Endothelial cell of umbilical vein (primary cell): ENCODE results near the gene PCED1B. TPM values are rescaled to one million over a fixed set of nuclear protein-coding genes. Genes with fewer than 3 reads are reported as not detected.

ENCODE experiments used
- BruUV-seq: library from RNA; stranded (reverse); fragments of 400-500 nt; replicated peaks from 2 replicates; lab custom pipeline; 2021; lab: Mats Ljungman, UMichigan
- CTCF ChIA-PET: fragments of 300-600, 350-600 bp; sonication (Branson Sonifier 250); formaldehyde crosslinking; loops from one replicate; lab custom pipeline; 2021; ENCODE audit warnings: antibody characterized with exemption, inconsistent platforms; lab: Charles Lee
- POLR2A ChIA-PET: fragments of 300-600, 350-600 bp; sonication (Branson Sonifier 250); formaldehyde crosslinking; loops from one replicate; lab custom pipeline; 2021; ENCODE audit warnings: antibody characterized with exemption, inconsistent platforms; lab: Charles Lee
- DNase-seq: peaks from one replicate; pipeline ENCODE4 v3.0.0-alpha.2; 2011; ENCODE audit warnings: low read depth, low spot score
- FAIRE-seq: peaks from 2 replicates; lab custom pipeline; 2011; peaks lifted over from hg19 to GRCh38; lab: Jason Lieb, UNC
- H2AFZ ChIP-seq: 2 replicates; pipeline ENCODE4 v1.6.0; 2012; ENCODE audit warnings: low read depth, low read length, control low read depth, inconsistent platforms
- H3K27ac ChIP-seq: 2 replicates; pipeline ENCODE4 v1.5.1; 2011; ENCODE audit warnings: low read depth, mild to moderate bottlenecking, control low read depth, low read length, moderate library complexity; ENCODE audit not compliant: insufficient read depth
- H3K27me3 ChIP-seq, 2 experiments: 2 replicates each; pipeline versions ENCODE4 v1.6.0 to v1.6.1; 2011; ENCODE audit warnings: low read length in 2 of 2, mixed read lengths in 1 of 2; ENCODE audit not compliant: control insufficient read depth in 2 of 2, insufficient read depth in 2 of 2
- H3K36me3 ChIP-seq, 2 experiments: 2 replicates in 1 of 2; 3 replicates in 1 of 2; pipeline ENCODE4 v1.5.1; 2011; ENCODE audit warnings: low read length in 2 of 2, mild to moderate bottlenecking in 1 of 2, moderate library complexity in 1 of 2; ENCODE audit not compliant: control insufficient read depth in 2 of 2, insufficient read depth in 2 of 2; ENCODE audit errors: extremely low read depth in 1 of 2
- H3K4me1 ChIP-seq: 3 replicates; pipeline ENCODE4 v1.5.1; 2011; ENCODE audit warnings: mild to moderate bottlenecking, low read length; ENCODE audit not compliant: control insufficient read depth, insufficient read depth; ENCODE audit errors: extremely low read depth
- H3K4me2 ChIP-seq: 2 replicates; pipeline ENCODE4 v1.6.1; 2011; ENCODE audit warnings: low read length, control low read depth, mixed read lengths; ENCODE audit not compliant: insufficient read depth
- H3K4me3 ChIP-seq, 3 experiments: fragments of 200-600 bp in 1 of 3; sonication (generic), shearing (Covaris generic) in 1 of 3; replicated peaks in 1 of 3; 2 replicates each; pipeline ENCODE4 v1.5.1; 2011 to 2016; ENCODE audit warnings: control low read depth in 3 of 3, low read length in 3 of 3, mild to moderate bottlenecking in 2 of 3, inconsistent platforms in 1 of 3, low read depth in 1 of 3, moderate library complexity in 1 of 3; ENCODE audit not compliant: insufficient read depth in 1 of 3
- H3K79me2 ChIP-seq: 2 replicates; pipeline ENCODE4 v1.6.0; 2012; ENCODE audit warnings: low read length, inconsistent platforms; ENCODE audit not compliant: control insufficient read depth, insufficient read depth
- H3K9ac ChIP-seq: replicated peaks from 2 replicates; pipeline ENCODE3; 2011; ENCODE audit warnings: low read length, control low read depth; ENCODE audit not compliant: insufficient read depth; ENCODE audit errors: extremely low read depth
- H3K9me1 ChIP-seq: replicated peaks from 3 replicates; pipeline ENCODE4 v1.6.0; 2011; ENCODE audit warnings: mild to moderate bottlenecking, low read length; ENCODE audit not compliant: control insufficient read depth, insufficient read depth; ENCODE audit errors: extremely low read depth
- H3K9me3 ChIP-seq: replicated peaks from 2 replicates; pipeline ENCODE4 v1.5.1; 2012; ENCODE audit warnings: low read length, inconsistent platforms; ENCODE audit not compliant: control insufficient read depth, insufficient read depth
- H4K20me1 ChIP-seq: replicated peaks from 2 replicates; pipeline ENCODE3; 2011; ENCODE audit warnings: mild to moderate bottlenecking, low read length; ENCODE audit not compliant: control insufficient read depth, insufficient read depth; ENCODE audit errors: extremely low read depth
- CTCF ChIP-seq, 2 donors: IDR thresholded peaks; 1 replicate in 1 of 2; 2 replicates in 1 of 2; pipeline ENCODE4 v1.5.1; 2011; ENCODE audit warnings: low read length in 2 of 2, mild to moderate bottlenecking in 2 of 2, moderate library complexity in 2 of 2, control low read depth in 1 of 2, inconsistent platforms in 1 of 2, low read depth in 1 of 2; ENCODE audit not compliant: insufficient read depth in 1 of 2; ENCODE audit errors: extremely low read depth in 1 of 2
- EZH2 ChIP-seq: IDR thresholded peaks from 2 replicates; pipeline ENCODE4 v1.6.1; 2012; ENCODE audit warnings: borderline replicate concordance, low read depth, mild to moderate bottlenecking, moderate library complexity, low read length, inconsistent platforms; ENCODE audit not compliant: severe bottlenecking
- FOS ChIP-seq: IDR thresholded peaks from 2 replicates; pipeline ENCODE4 v1.6.1; 2011; ENCODE audit warnings: mild to moderate bottlenecking, low read length, moderate library complexity, borderline replicate concordance; ENCODE audit not compliant: insufficient read depth
- GATA2 ChIP-seq: IDR thresholded peaks from 2 replicates; pipeline ENCODE4 v1.7.0; 2011; ENCODE audit warnings: low read depth, mild to moderate bottlenecking, moderate library complexity, mixed read lengths, low read length; ENCODE audit not compliant: insufficient read length, insufficient read depth
- JUN ChIP-seq: IDR thresholded peaks from 2 replicates; pipeline ENCODE4 v1.6.1; 2011; ENCODE audit warnings: borderline replicate concordance, low read depth; ENCODE audit not compliant: insufficient read length, insufficient read depth
- MAX ChIP-seq: IDR thresholded peaks from 2 replicates; pipeline ENCODE4 v1.6.1; 2011; ENCODE audit not compliant: insufficient read depth, insufficient read length
- MYC ChIP-seq: IDR thresholded peaks from one replicate; pipeline ENCODE4 v1.6.1; 2011; ENCODE audit warnings: mild to moderate bottlenecking, low read depth, low read length
- POLR2A ChIP-seq: IDR thresholded peaks from 2 replicates; pipeline ENCODE4 v1.6.1; 2012; ENCODE audit warnings: low read depth, mild to moderate bottlenecking, control low read depth, low read length
- POLR2AphosphoS5 ChIP-seq: IDR thresholded peaks from 2 replicates; pipeline ENCODE4 v1.6.1; 2012; ENCODE audit warnings: low read depth, mild to moderate bottlenecking, control low read depth, low read length, moderate library complexity; ENCODE audit not compliant: insufficient read depth
- dilution Hi-C: fragments of 300-500 bp; cut with MboI; formaldehyde crosslinking; loops from one replicate; pipeline ENCODE4 v1.15.0; 2019; ENCODE audit warnings: low sequenced_read_pairs; ENCODE audit not compliant: extremely low pct_ligation_motif_present
- intact Hi-C: fragments of 100-400 bp; cut with micrococcal nuclease; formaldehyde crosslinking; loops from one replicate; pipeline ENCODE4 v1.10.0; 2022
- polyA plus RNA-seq, 4 experiments: library from polyadenylated mRNA; depleted of rRNA in 3 of 4; stranded (reverse) in 3 of 4; unstranded in 1 of 4; fragments of >200 nt; gene quantifications; 2 replicates each; pipeline versions ENCODE4 v1.2.1 to v1.2.3, GENCODE V29; 2011 to 2012; ENCODE audit warnings: missing spikeins in 1 of 4
- total RNA-seq: library from RNA; stranded (reverse); gene quantifications from 2 replicates; pipeline ENCODE4 v1.2.3, GENCODE V29; 2021

Gene PCED1B
- total and polyA plus RNA-seq, 2 donors (not counting 3 experiments of a cell fraction or from before 2014, with no cell fraction given): 1.7 to 2.6 TPM

- FAIRE-seq (no peak), DNase-seq (no peak)
- ChIA-PET CTCF (interaction anchor here (3.1 kb wide), 1 partner anchor 146 kb away, joined by 10 read pairs; no protein-coding TSS in a partner anchor), POLR2A (no interaction called here)
- H3K4me1 ChIP-seq: peaks cover 7% of the 10 kb centered on the region
- no peaks in the 10 kb centered on the region for H3K36me3 ChIP-seq
- H3K27ac ChIP-seq: no peak overlapping the region
- H3K9me1 ChIP-seq: no peaks in the 10 kb centered on the region
- H3K4me3 ChIP-seq: no peak overlapping the region
- intact Hi-C loops (no loop called here), dilution Hi-C loops (no loop called here)
- TF ChIP-seq JUN (no peak), POLR2A (no peak), POLR2AphosphoS5 (no peak), GATA2 (no peak), MYC (no peak), CTCF (IDR thresholded peaks at IDR 0.05; ENCODE audit: extremely low read depth in 1 of 2, insufficient read depth in 1 of 2, low read depth in 1 of 2, low read length in 2 of 2) (no peak), MAX (no peak), EZH2 (no peak), FOS (no peak)
- no peak overlapping the region for H2AFZ ChIP-seq
- no TSS peak for BruUV-seq
- H3K9me3 ChIP-seq: no peaks in the 10 kb centered on the region
- peaks cover 0 to 1% of the 10 kb centered on the region in 2 experiments for H3K27me3 ChIP-seq
- H3K79me2 ChIP-seq: no peaks in the 10 kb centered on the region
- no peaks in the 10 kb centered on the region for H4K20me1 ChIP-seq
- H3K4me2 ChIP-seq: no peak overlapping the region
- H3K9ac ChIP-seq: no peak overlapping the region
Observed at GRCh38 chr12:47251919-47252318, 172.5 kb downstream of the PCED1B start.
